ENCODE measurements around the gene GAA.

DNA sequence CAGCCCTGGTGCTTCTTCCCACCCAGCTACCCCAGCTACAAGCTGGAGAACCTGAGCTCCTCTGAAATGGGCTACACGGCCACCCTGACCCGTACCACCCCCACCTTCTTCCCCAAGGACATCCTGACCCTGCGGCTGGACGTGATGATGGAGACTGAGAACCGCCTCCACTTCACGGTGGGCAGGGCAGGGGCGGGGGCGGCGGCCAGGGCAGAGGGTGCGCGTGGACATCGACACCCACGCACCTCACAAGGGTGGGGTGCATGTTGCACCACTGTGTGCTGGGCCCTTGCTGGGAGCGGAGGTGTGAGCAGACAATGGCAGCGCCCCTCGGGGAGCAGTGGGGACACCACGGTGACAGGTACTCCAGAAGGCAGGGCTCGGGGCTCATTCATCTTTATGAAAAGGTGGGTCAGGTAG is 3.6 kb downstream of the GAA start:
- no peak for TF ChIP-seq CTCF (IDR thresholded peaks at IDR 0.05)
- no peak for TF ChIP-seq POLR2AphosphoS5 (IDR thresholded peaks at IDR 0.05)
- TF ChIP-seq POLR2A (IDR thresholded peaks at IDR 0.05), result no peak

Data from breast epithelium (tissue), 3 donors.